Common myeloid progenitor, CD34-positive (primary cell): Measurements from ENCODE around the gene ZFP14.
A peak's percentile ranks its signal among the peaks of the same experiment; 100 is the strongest.
"Not testable (repeated sequence)": the region's sequence is repeated elsewhere in the genome, so short reads cannot be mapped to it uniquely, and the experiment has no call there.

Experiments
- CTCF ChIA-PET: fragments of 350-600 bp; sonication (Branson Sonifier 250); formaldehyde crosslinking; loops from one replicate; lab custom pipeline; 2021; ENCODE audit warnings: antibody characterized with exemption; lab: Charles Lee
- POLR2A ChIA-PET: fragments of 350-600 bp; sonication (Branson Sonifier 250); formaldehyde crosslinking; loops from one replicate; lab custom pipeline; 2021; ENCODE audit warnings: antibody characterized with exemption; lab: Charles Lee
- DNase-seq, 3 donors: peaks; one replicate each; pipeline versions ENCODE4 v3.0.0 to v3.0.0-alpha.2; 2013
- H3K27ac ChIP-seq, 2 experiments: 1 replicate in 1 of 2; 2 replicates in 1 of 2; pipeline ENCODE4 v1.7.0; 2013; ENCODE audit warnings: inconsistent platforms in 2 of 2, low read length in 2 of 2, mild to moderate bottlenecking in 2 of 2, low read depth in 1 of 2, moderate library complexity in 1 of 2; ENCODE audit not compliant: severe bottlenecking in 2 of 2, insufficient read depth in 1 of 2, poor library complexity in 1 of 2
- H3K27me3 ChIP-seq, 5 experiments: replicated peaks in 2 of 5; 1 replicate in 3 of 5; 2 replicates in 2 of 5; pipeline versions ENCODE4 v1.6.1 to v1.7.0; 2013; ENCODE audit warnings: low read length in 4 of 5, mild to moderate bottlenecking in 2 of 5, moderate library complexity in 2 of 5, inconsistent platforms in 1 of 5; ENCODE audit not compliant: insufficient read depth in 5 of 5, control insufficient read depth in 4 of 5
- H3K36me3 ChIP-seq, 4 experiments: 1 replicate in 2 of 4; 2 replicates in 2 of 4; pipeline versions ENCODE4 v1.6.1 to v1.7.0; 2013; ENCODE audit warnings: low read length in 3 of 4, control low read depth in 1 of 4, mild to moderate bottlenecking in 1 of 4; ENCODE audit not compliant: control insufficient read depth in 4 of 4, insufficient read depth in 4 of 4
- H3K4me1 ChIP-seq, 4 experiments: 1 replicate in 3 of 4; 2 replicates in 1 of 4; pipeline versions ENCODE4 v1.6.1 to v1.7.1; 2013; ENCODE audit warnings: low read length in 3 of 4, mild to moderate bottlenecking in 3 of 4, control low read depth in 1 of 4, inconsistent platforms in 1 of 4, moderate library complexity in 1 of 4; ENCODE audit not compliant: control insufficient read depth in 4 of 4, insufficient read depth in 4 of 4; ENCODE audit errors: control extremely low read depth in 1 of 4
- H3K4me3 ChIP-seq, 7 experiments: 1 replicate in 4 of 7; 2 replicates in 3 of 7; pipeline versions ENCODE4 v1.5.1 to v1.7.0; 2013; ENCODE audit warnings: mild to moderate bottlenecking in 7 of 7, low read length in 6 of 7, moderate library complexity in 6 of 7, inconsistent platforms in 2 of 7, low read depth in 2 of 7, control low read depth in 1 of 7; ENCODE audit not compliant: insufficient read depth in 4 of 7, control insufficient read depth in 1 of 7; ENCODE audit errors: extremely low read depth in 1 of 7
- H3K9me3 ChIP-seq, 5 experiments: 1 replicate in 4 of 5; 2 replicates in 1 of 5; pipeline versions ENCODE4 v1.6.1 to v1.7.1; 2013; ENCODE audit warnings: low read length in 4 of 5, mild to moderate bottlenecking in 2 of 5, inconsistent platforms in 1 of 5, low read depth in 1 of 5, moderate library complexity in 1 of 5; ENCODE audit not compliant: control insufficient read depth in 4 of 5, insufficient read depth in 2 of 5; ENCODE audit errors: control extremely low read depth in 1 of 5
- WGBS: methylation state at CpG from one replicate; pipeline ENCODE4 v1.1.5; 2013; ENCODE audit not compliant: insufficient coverage; 5-methylcytosine and 5-hydroxymethylcytosine counted together

The ZFP14 gene

GRCh38 chr19:36331353-36332228 lies 47.4 kb downstream of the ZFP14 start:
- H3K9me3 ChIP-seq, result peaks cover 1 to 41% (median 35%) of the 10 kb centered on the region in 5 experiments
- ChIA-PET CTCF (no interaction called here), POLR2A (no interaction called here)
- DNase-seq, result peak; percentile 94 to 98 (median 96)
- no peaks in the 10 kb centered on the region for H3K27me3 ChIP-seq
- WGBS, result 3% methylated on average over 41 of the region's 43 CpGs
- peak overlapping the region; percentile 30 to 58 for H3K27ac ChIP-seq
- peak overlapping the region; percentile 56 to 82 (median 78) for H3K4me3 ChIP-seq
- peaks cover 0 to 17% (median 8%) of the 10 kb centered on the region in 4 experiments for H3K4me1 ChIP-seq
- peaks cover 15 to 41% (median 37%) of the 10 kb centered on the region in 4 experiments for H3K36me3 ChIP-seq

- Histone ChIP-seq H3K27me3 (no peaks in the 10 kb centered on the region), H3K27ac (no peak overlapping the region), H3K36me3 (peaks cover 24 to 50% (median 47%) of the 10 kb centered on the region in 4 experiments), H3K9me3 (peaks cover 0 to 47% (median 36%) of the 10 kb centered on the region in 5 experiments), H3K4me3 (peak overlapping the region in 2 of 7 experiments; percentile 48 to 74), H3K4me1 (peaks cover 0 to 17% (median 8%) of the 10 kb centered on the region in 4 experiments)
- no peak for DNase-seq
- ChIA-PET CTCF (no interaction called here), POLR2A (no interaction called here)
- 96% methylated on average over 18 of the region's 19 CpGs for WGBS
Observed at GRCh38 chr19:36330216-36330615, 48.8 kb downstream of the ZFP14 start.

DNA sequence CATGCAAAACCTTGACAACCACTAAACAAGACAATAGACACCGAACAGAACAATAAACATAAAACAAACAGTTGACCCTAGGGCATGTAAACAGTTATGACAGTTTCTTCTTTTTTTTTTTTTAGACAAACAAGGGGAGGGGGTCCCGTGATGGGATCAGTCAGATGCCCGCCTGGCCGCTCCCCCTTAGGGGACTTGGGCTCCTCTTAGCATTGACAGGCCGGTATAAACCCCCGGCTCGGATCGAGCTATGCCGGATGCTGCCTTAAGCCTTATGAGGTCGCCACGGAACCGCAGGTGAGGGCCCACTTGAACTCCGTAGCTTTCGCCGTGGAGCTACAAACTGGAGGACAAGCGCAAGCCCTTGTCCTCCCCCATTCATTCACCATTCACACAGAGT lies 49.5 kb downstream of the ZFP14 start:
- Histone ChIP-seq H3K9me3 (peaks cover 0 to 50% (median 35%) of the 10 kb centered on the region in 5 experiments), H3K36me3 (peaks cover 24 to 56% (median 47%) of the 10 kb centered on the region in 4 experiments), H3K4me1 (peaks cover 0 to 17% (median 8%) of the 10 kb centered on the region in 4 experiments)
- POLR2A ChIA-PET, DNase-seq, H3K27me3 ChIP-seq, H3K4me3 ChIP-seq, H3K27ac ChIP-seq: not testable (repeated sequence)
- CTCF ChIA-PET, result interaction anchor here (0.6 kb wide), 1 partner anchor 10 kb away, joined by 3 read pairs; no protein-coding TSS in a partner anchor
- WGBS, result 93% methylated on average over 13 of the region's 16 CpGs

DNA sequence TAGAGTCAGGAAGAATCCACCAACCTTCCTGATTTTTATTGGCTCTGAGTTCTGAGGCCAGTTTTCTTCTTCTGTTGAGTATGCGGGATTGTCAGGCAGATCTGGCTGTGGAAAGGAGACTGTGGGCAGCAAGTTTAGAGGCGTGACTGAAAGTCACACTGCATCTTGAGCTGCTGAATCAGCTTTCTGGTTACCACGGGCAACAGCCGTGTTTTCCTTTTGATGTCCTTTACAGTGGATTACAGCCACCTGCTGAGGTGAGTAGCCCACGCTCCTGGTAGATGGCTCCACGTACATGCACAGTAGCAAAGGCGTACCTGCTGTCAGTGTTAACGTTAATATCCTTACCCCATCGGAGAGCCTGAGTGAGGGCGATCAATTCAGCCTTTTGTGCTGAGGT lies 52.4 kb downstream of the ZFP14 start:
- H3K9me3 ChIP-seq, result peaks cover 0 to 66% (median 25%) of the 10 kb centered on the region in 5 experiments
- POLR2A ChIA-PET, DNase-seq, H3K27ac ChIP-seq, H3K4me3 ChIP-seq, CTCF ChIA-PET, H3K4me1 ChIP-seq, H3K27me3 ChIP-seq: not testable (repeated sequence)
- WGBS, result 100% methylated on average over 9 of the region's 10 CpGs
- peaks cover 24 to 65% (median 48%) of the 10 kb centered on the region in 4 experiments for H3K36me3 ChIP-seq

DNA sequence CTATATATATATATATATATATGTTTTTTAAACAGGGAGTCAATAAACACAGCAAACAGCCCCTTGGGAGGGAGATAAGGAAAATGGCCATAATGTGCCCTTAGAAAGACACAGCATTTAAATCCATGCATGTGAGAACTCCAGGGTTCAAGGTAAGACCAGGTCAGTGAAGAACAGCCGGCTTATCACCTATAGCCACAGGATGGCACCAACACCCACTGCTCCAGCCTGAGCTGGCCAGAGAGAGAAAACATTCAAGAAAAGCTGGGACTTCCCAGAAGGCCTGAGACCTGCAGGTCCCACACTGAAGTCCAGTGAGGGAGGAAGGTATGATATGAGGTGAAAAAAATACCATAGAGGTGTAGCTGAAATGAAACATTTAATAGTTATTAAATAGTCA lies 63.8 kb downstream of the ZFP14 start:
- peaks cover 0 to 35% (median 5%) of the 10 kb centered on the region in 4 experiments for H3K36me3 ChIP-seq
- DNase-seq, H3K4me3 ChIP-seq, POLR2A ChIA-PET, H3K4me1 ChIP-seq, H3K27ac ChIP-seq, H3K27me3 ChIP-seq, CTCF ChIA-PET: not testable (repeated sequence)
- peaks cover 0 to 15% (median 2%) of the 10 kb centered on the region in 5 experiments for H3K9me3 ChIP-seq
- no CpG with 5 or more reads among the region's 1 CpG for WGBS

GRCh38 chr19:36314053-36314452 lies 64.9 kb downstream of the ZFP14 start:
- no CpG with 5 or more reads among the region's 5 CpGs for WGBS
- POLR2A ChIA-PET, CTCF ChIA-PET, H3K27ac ChIP-seq, H3K27me3 ChIP-seq, H3K4me3 ChIP-seq, H3K4me1 ChIP-seq, DNase-seq: not testable (repeated sequence)
- H3K9me3 ChIP-seq, result peaks cover 0 to 13% (median 2%) of the 10 kb centered on the region in 5 experiments
- peaks cover 0 to 26% (median 4%) of the 10 kb centered on the region in 4 experiments for H3K36me3 ChIP-seq
